Activated CD8-positive, alpha-beta memory T cell treated with anti-CD3 and anti-CD28 coated beads for 24 hours (primary cell): ENCODE measurements around the gene PDZRN4.

Experiments used
- DNase-seq: peaks from one replicate; pipeline ENCODE4 v3.0.0-alpha.2; 2020

The PDZRN4 gene

DNA sequence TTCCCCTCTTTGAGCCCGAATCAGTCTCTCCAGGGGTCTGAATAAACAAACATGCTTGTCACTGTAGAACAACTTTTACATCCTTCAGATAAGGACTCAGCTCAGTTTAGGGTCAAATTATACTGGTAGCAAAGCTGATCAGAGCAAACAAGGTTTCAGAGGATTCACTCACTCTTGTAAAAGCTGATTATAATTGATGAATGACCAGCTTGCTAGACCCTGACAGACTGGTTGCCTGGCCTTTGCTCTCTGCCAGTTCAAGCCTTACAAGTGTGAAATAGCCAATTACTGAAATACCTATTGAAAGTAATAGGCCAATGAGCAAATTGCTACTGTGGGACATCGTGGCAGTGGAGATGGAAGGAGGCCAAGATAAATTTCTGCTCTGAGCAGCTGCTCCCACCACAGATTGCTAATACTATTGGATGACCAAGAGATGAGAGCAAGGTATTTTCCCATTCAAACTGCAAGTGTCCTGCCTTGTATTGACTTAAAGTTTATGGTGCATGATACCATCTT, 177.6 kb downstream of the PDZRN4 start:
- no peak for DNase-seq

DNA sequence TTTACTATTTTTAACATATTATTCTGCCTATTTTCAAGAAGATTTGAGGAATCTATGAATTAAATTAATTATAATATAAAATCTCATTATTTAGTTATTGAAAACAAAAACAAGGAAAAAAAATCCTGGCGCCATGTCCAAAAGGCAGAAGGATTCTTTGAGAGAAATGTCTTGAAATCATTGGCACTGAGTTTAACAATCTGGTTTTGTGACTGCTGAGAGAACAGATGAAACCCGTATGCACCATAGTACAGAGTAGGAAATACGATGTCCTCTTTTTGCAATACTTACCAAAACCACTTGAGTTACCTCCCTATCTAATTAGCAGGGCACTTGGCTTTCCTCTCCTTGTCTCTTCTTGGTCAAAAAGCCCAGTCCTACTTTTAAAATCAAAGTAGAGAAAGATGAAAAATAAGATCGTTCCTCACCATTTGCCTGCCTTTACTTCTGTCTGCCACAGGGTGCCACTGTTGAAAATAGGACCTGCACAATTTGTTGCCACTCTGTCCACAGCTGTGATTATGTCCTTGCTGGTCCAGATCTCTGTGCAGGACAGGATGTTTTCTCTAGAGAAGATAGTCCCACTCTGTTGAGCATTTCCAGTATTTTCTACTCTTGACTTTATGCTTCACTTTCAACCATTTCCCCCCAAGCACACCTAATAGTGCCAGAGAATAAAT, 179.7 kb downstream of the PDZRN4 start:
- DNase-seq: no peak

DNA sequence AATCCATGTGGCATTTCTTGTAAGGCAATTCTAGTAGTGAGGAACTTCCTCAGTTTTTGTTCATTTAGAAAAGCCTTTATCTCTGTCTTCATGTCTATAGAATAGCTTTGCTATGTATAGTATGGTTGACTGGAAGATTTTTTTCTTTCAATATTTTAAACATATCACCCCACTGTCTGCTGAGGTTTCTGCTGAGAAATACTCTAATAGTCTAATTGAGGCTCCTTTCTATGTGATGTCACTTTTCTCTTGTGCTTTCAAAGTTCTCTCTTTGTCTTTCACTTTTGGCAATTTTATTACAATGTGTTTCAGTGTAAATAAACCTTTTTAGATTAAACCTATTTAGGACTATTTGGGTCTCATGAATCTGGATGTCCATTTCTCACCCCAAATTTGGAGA, 192.8 kb downstream of the PDZRN4 start:
- DNase-seq: no peak

DNA sequence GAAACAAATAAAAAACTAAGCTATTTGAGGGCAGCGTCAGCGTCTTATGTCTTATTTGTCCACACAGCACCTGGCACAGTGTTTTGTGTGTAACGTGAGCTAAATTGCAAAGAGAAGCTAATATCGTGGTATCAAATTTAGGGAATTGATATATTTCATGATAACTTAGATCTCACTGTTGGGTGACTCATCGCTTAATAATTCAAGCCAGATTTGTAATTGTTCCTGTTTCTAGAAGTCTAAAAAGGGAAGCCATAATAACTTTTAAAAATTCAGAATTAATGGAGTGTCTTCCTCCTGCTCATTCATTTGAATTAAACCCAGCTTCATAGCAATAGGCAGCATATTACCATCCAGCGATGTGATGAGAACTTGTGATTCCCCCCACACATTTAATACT, 214.7 kb downstream of the PDZRN4 start:
- no peak for DNase-seq

DNA sequence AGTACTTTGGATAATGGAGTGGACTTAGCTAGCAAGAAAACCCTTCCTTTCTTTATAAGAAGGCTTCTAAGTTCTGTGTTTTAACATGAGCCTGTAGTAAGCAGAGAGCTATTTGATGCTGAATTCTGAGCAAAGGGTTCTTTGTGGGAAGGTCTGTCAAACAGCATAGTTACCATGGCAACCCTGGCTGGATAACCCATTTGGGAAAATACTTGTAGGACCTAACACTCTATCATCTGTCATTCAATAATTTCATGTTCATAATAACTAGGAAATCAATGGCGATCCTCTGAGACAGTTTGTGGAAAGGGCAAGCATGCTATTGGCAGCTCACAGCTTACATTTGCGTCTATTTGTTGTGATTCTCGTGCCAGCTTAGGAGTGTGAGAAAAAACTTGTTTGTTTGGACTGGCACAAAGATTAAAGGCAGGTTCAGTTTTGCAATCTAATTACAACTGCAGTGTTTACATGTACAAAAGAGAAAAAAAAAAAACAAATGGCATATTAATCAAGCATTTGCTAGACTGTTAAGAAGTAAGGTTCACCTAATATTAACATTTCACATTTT, 219.2 kb downstream of the PDZRN4 start:
- DNase-seq: no peak

DNA sequence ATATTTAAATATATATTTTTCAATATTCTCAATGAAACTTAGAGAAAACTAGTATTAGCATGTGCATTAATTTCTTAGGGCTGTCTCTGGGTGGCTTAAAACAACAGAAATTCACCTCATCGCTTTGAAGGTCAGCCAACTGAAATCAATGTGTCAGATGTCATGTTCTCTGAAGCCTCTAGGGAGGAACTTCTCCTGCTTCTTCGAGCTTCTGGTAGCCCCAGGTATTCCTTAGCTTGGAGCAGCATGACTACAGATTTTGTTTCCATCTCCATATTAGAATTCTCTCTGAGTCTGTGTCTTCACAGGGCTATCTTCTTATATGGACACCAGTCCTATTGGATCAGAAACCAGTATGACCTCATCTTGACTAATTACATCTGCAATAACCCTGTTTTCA, 221.5 kb downstream of the PDZRN4 start:
- no peak for DNase-seq

DNA sequence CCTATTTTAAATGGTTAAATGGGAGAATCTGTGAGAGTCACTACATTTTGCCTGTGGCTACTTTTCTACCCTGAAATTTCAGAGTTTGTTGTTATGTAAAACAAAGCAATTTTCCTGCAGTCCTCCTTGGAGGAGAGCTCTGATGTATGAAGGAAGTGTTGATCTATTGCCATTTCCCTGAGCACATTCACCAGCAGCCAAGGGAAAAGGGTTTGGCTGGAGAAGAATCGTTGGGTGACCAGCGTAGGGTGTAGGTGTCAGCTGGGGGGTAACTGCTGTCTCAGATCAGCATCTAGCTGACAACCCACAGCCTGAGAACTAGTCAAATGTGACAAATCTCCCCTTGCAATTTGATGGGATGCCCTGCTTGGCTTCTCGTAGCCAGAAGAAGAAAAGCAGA, 230.5 kb downstream of the PDZRN4 start:
- no peak for DNase-seq

DNA sequence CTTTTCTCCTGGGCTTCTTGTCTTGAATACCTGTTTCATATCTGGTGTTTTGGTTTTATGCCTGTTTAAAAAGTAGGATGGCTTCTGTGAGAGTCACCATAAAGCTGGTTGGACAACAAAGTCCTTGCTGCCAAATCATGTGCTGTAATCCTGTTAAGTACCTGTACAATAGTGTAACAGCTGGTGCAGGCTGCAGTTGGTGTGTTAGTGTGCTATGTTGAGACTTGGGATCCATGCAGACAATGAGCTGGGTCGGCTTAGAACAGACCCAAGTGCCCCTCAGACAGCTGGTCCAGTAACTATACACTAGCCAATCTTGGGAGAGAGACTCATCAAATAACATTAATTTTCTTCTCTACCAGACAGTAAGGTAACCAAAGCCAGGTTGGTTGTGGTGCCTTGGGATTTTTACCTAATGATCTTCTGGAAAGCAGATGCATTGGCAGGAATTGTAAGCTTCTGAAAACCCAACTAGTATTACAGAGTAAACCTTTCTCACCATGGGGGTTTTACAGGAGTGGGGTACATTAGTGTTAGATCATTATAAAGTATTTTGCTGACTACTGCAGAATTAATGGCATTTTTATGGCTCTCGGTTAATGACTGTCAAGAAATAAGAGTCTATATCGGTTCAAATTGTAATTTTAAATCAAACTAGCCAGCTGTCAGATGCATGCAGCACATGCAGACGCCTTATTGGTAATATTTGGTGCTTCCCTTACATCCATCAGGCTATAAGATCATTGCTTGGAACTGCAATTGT, 231.2 kb downstream of the PDZRN4 start:
- no peak for DNase-seq

DNA sequence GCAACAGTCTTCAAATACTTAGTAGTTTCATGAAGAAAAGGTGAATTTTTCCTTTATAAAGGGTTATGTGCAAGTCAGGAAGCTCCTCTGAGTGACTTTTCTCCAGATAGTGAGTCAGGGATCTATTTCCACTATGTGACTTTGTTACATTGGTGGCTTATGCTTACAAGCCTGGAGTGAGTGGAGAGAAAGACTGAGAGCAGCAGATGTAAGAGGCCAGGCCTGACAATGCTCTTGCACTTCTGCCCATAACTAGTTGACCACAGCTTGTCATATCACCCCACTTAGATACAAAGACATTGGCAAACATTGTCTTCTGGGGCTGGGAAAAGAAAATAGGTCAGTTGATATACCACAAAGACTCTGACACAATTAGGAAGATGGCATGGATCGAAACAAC, 236.5 kb downstream of the PDZRN4 start:
- DNase-seq: no peak

DNA sequence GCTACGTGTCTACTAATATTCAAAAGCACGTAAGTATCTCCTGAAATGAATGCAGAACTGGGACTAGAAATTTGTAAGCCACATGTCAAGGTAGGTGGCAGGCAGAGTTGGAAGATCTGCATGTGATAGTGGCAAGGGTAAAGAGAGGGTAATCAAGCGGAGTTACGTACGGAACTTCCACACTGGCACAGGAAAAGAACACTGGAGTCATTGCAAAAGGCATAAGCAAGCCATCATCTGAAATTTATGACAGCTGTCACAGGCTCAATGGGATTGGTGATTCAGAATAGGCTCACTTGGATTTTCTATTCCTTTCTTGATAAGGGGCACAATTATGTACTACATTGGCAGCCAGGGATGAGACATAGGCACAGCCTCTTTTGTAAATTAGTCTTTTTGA, 245.3 kb downstream of the PDZRN4 start:
- DNase-seq: no peak

DNA sequence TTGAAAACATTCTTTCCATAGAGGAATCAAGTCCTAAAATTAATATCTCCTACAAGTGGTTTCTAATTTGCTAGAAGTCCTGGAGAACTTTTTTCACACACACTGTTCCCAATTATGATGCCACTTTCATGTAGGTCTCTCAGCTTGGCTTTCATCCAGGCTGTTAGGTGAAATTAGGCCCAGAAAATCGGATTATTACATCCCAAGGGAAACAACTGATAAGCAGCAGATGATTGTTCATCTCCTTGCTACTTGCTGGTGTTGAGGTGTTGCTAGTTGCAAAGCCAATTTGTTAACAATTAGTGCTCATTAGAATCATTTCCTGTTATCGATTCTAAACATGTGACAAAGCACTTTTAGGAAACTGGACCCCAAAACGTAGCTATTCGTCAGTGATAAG, 248.0 kb downstream of the PDZRN4 start:
- no peak for DNase-seq

DNA sequence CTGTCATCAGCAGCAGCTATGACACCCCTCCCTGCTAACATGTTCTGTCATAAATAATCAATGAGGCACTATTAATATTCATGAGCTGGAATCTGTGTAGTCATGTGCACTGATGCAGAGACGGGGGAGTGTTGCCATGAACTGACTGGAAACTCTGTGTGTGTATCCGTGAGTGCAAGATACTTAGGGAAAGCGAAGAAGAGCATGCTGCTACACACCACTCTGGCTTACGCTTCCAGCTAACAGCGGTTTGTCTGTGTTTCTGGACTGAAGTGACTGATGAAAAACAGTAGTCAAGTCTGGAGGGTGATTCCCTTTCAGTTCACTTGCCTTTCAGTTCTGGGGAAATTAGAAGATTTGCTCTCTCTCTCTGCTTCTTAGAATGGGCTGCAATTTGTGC, 249.4 kb downstream of the PDZRN4 start:
- no peak for DNase-seq

DNA sequence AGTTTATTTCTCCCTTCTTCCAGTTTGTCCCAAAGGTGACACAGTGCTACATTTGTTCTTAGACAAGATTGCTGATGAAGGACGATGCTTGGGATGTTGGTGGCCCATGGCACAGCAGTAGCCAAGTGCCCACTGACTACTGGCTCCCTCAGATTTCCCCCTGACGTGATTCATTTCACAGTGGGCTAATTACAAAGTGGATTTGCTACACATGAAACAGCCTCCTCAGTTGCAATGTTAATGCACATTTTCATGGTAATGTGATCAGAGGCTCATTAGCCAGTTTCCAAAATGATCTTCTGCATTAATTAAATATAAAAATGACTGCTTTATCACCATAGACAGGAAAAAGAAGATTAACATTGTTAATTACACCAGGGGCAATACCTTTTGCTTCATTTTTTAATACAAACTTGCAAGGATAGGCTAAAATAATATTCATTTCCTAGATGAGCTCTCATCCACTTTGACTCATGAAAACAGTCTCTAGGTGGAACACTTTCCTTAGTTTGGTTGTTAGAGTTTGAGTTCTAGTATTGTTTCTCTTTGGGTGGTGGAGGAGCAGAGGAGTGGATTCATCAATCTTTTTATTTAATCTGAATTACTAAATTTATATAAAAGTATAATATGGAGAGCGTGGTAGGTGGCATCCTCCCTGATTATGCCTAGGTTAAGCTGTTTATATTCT, 250.9 kb downstream of the PDZRN4 start:
- no peak for DNase-seq

DNA sequence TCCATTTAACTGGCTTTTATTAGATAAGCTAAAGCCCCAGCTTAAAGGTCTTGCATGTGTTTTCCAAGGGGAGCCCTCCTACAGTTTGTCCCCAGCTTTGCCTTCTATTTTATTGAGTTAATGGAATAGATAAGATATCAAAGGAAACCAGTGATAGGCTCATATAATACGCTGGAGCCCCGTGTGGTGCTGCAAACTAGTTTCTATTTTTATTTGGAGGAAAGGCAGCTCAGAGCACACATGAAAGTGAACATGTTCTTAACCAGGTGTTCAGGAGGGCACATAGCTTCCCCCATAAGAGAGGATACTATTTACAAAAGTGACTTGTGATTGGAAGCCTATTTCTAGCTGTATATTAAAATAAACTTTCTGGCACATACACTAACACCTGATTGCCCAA, 251.7 kb downstream of the PDZRN4 start:
- DNase-seq: no peak

DNA sequence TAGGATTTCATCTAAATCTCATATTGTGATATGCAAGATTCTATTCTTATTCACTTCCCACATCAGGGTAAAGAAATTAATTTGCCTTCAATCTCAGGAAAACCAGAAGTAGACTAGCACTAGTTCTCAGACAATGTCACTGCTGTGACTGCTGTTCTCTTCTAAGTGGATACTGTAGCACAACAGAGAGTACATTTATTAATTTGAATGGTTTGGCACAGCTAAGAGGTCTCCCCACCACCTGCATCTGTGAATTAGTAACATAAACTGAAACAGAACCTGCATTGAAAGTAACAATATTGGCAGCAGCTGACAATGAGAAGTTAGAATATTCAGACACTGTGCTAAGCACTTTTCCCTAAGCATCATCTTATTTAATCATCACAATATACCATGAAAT, 253.1 kb downstream of the PDZRN4 start:
- DNase-seq: no peak

DNA sequence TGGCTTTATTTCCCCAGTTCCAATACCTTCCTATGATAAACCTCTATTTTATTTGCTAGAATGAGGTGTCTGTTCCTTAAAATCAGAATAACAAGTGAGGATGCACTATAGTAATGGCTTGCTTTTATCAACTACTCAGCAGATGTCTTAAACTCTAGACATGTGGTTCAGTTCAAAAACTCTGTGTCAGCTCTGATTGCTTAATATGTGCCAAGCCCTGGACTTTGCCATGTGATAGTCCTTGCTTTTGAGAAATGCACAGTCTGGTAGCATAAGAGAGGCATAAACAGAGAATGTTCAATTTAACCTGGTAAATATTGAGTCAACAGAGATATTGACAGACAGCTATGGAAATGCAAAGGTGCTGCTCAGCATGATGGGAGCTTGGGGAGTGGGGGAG, 254.8 kb downstream of the PDZRN4 start:
- DNase-seq: no peak

DNA sequence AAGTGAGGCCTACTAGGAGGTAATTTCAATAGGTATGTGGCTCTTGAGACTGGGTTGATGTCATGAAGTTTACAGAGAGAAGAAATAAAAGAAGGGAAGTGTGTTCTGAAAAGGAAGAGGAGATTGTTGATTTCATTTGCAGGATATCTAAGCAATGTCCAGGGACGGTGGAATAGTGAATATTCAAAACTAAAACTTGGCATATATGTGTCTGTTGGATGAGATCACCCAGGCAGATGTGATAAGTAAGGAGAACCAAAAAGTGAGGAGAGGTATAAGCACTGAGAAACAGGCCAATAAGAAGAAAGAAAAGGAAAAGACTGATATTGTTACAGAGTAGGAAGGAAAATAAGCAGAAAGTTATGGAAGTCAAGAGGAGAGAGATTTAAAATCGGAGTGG, 255.6 kb downstream of the PDZRN4 start:
- DNase-seq: no peak

DNA sequence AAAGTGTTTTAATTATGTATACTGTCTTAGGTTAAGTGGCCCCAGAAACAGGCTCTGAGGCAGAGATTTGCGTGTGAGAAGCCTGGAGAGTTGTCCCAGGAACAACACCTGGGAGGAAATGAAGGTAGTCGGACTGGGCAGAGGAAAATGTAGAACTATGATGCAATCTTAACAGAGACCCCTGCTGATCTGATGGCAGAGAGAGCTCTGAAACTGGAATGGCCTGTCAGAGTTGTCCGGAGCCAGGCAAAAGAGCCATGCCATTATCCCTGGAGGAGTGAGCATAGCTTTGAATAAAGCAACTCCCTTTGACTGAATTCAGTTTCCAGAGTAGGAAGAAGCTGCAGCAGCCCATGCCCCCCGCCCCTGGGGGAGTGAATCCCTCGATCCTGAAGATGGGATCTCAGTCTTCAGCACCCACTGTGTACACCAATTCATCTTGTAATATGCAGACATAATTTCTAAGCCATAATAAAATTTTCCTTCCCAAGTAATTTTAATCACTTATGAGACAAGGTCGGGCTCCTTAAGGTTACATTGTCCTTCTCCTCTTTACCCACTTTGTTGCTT, 264.8 kb downstream of the PDZRN4 start:
- DNase-seq: no peak

DNA sequence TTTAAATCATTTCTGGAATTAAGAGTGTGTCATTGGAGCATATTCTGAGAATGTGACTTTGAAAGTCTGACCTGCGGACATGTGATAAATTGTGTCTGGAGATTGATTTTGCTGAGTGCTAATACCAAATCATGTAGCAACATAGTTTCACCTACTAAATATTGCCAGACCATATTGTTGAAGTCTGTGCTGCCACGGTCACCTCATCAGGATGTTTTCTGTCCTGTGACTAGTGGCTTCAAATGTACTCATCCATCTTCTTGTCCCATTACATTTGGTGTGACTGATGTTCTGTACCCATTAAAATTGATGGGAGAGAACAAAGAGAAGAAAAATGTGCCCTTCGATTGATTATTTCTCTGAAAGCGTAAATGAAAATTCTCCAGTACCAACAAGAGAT, 265.3 kb downstream of the PDZRN4 start:
- no peak for DNase-seq

DNA sequence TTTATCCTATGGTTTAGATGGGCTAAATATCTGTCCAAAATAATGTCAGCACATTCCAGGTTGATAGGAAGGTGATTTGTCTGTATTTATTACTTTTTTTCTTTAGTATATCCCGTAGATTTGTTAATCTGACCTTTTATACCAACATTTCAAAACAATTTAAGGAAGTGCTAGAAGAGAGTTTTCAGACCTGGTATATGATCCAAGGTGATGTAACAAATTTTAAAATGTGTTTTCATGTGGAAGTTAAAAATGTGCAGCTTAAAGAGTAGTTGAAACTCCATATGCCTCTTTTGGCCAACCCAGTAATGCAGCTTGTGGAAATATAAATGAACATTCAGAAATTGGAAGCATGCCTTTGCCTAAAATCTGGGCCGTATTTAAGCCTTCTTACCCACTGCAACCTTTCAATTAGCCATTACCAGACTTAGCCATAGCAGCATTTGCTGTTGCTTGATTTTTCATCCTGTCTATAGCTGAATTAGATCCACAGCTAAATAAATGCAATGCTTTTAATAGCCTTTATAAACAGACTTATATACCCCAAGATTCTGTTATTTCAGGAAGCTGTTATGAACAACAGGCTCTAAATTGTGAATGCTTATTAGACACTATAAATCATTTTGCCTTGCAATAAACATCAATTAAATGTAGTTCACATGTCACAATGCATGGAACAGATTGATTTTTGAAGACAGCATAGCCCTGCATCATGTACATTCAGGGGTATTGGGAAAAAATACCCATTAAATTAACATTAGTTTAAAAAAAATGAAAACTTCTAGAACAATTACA, 271.2 kb downstream of the PDZRN4 start:
- DNase-seq: no peak

DNA sequence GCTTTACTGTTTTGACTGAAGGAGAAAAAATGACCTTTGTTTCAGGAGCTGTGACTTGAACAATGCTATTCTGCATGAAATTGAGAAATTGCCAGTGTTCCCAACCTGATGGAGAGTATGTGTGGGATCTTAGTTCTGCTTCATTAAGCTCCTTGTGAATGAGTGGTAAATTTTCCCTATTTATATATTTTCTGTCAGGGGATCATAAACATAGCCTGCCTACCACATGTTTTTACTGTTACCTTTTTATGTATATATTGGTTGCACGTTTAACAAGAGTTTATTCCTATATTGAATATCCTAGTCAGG, 271.7 kb downstream of the PDZRN4 start:
- DNase-seq: no peak

DNA sequence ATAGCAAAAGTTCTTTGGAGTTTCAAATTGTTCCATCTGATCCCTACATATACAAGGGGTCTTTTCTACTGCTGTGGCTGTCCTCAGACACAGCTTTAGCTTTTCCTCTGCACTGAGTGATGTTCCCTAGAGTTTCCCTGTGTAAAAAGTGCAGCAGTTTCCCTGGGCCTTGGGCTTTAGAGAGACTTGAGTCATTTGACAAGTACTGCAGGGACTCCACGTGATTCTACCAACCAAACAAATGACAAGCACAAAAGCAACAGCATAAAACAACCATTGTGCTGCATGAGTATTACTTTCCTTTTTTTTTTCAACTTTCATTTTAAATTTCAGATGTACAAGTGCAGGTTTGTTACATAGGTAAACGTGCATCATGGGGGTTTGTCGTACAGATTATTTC, 272.8 kb downstream of the PDZRN4 start:
- no peak for DNase-seq

DNA sequence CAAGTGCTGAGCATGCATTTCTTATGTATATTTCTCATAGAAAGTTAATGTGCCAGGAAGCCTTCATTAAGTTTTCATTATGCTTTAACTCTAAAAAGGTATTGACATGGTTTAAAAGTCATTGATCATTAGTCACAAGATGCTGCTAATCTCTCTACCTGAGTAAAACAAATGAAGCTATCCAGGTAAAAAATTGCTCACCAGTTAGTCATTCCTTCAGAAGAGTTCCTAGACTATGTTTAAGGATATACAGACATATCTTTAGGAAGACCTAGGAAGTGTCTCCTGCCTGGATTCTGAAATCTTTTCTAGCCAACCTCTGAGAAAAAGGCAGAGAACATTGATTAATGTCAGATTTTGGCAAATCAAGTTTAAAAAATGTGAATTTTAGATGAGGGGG, 274.2 kb downstream of the PDZRN4 start:
- no peak for DNase-seq
